NCI-H524 (cell line): ENCODE results near the gene POLR3K.

ENCODE experiments used
- DNase-seq, 2 experiments: peaks; one replicate each; lab custom pipeline; 2025; lab: John Stamatoyannopoulos, UW

POLR3K gene

GRCh38 chr16:78444-79150 is 25.2 kb upstream of the POLR3K start:
- DNase-seq = no peak

GRCh38 chr16:77807-78443 is 24.5 kb upstream of the POLR3K start, which contains the start of gene MPG:
MPG (plus strand) TSS chr16:78225; CDS start chr16:78310, 85 bp downstream.
- peak; percentile 69 to 78 for DNase-seq

GRCh38 chr16:77273-77806 is 23.9 kb upstream of the POLR3K start:
- peak in 1 of 2 experiments; percentile 33 for DNase-seq

- peak in 1 of 2 experiments; percentile 32 for DNase-seq
Measured at GRCh38 chr16:76535-77272, 23.3 kb upstream of the POLR3K start.

- DNase-seq = peak in 1 of 2 experiments; percentile 30
Measured at GRCh38 chr16:75580-76501, 22.4 kb upstream of the POLR3K start.

- DNase-seq = no peak
Measured at GRCh38 chr16:74747-75334, 21.4 kb upstream of the POLR3K start.

GRCh38 chr16:74051-74746 is 20.8 kb upstream of the POLR3K start:
- DNase-seq = no peak

GRCh38 chr16:72561-73548 is 19.4 kb upstream of the POLR3K start, which contains the start of gene RHBDF1:
RHBDF1 (minus strand) TSS chr16:72631; CDS start chr16:65015, 7,616 bp downstream.
- no peak for DNase-seq

GRCh38 chr16:71540-72401 is 18.4 kb upstream of the POLR3K start:
- no peak for DNase-seq

- DNase-seq = no peak
Measured at GRCh38 chr16:71210-71539, 17.8 kb upstream of the POLR3K start.

GRCh38 chr16:69181-69580 is 15.8 kb upstream of the POLR3K start:
- peak in 1 of 2 experiments; percentile 19 for DNase-seq

GRCh38 chr16:67884-68789 is 14.7 kb upstream of the POLR3K start:
- no peak for DNase-seq

GRCh38 chr16:67183-67791 is 13.9 kb upstream of the POLR3K start:
- DNase-seq = no peak

GRCh38 chr16:66309-67182 is 13.1 kb upstream of the POLR3K start:
- no peak for DNase-seq

GRCh38 chr16:65745-66144 is 12.3 kb upstream of the POLR3K start:
- peak; percentile 21 to 73 for DNase-seq

- DNase-seq = no peak
Measured at GRCh38 chr16:64914-65255, 11.5 kb upstream of the POLR3K start.
